Retina (tissue), 1 donor: Measurements from ENCODE around the gene TRAPPC2L.

Experiments
- DNase-seq: peaks from one replicate; pipeline ENCODE4 v3.0.0-alpha.2; 2016

The TRAPPC2L gene

DNA sequence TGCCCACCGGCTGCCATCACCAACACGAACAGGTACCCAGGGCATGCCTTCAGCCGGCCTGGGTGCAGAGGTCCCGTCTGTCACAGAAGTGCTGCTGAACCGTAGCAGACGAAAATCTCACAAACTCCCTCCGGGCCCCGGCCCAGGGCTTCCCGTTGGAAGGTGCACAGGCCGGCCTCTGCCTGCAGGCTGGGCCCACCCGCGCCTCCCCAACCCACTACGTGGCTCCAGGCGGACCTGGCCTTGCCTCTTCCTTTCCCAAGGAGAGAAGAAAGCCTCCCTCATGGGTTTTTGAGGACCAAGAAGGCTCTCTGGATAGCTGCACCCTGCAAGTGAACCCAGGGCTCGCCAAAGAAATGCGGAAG is 55.0 kb downstream of the TRAPPC2L start:
- DNase-seq = no peak
